ENCODE results near the gene TRAPPC8.
"Not testable (repeated sequence)": the region's sequence is repeated elsewhere in the genome, so short reads cannot be mapped to it uniquely, and the experiment has no call there.

The TRAPPC8 gene

GRCh38 chr18:31942999-31943877 lies at the start of gene TRAPPC8:
Gene TRAPPC8 (minus strand): TSS chr18:31943128. CDS start chr18:31942764, 364 bp downstream.
- DNase-seq: peak; percentile 95

GRCh38 chr18:31990823-31991222 lies 47.9 kb upstream of the TRAPPC8 start:
- DNase-seq: no peak

GRCh38 chr18:31983976-31984375 lies 41.0 kb upstream of the TRAPPC8 start:
- no peak for DNase-seq

- DNase-seq: no peak
Measured at GRCh38 chr18:31983020-31983419, 40.1 kb upstream of the TRAPPC8 start.

- DNase-seq: no peak
Measured at GRCh38 chr18:31980863-31981262, 37.9 kb upstream of the TRAPPC8 start.

- DNase-seq: no peak
Measured at GRCh38 chr18:31979714-31980113, 36.8 kb upstream of the TRAPPC8 start.

- no peak for DNase-seq
Measured at GRCh38 chr18:31978616-31979015, 35.7 kb upstream of the TRAPPC8 start.

- DNase-seq: no peak
Measured at GRCh38 chr18:31977270-31977872, 34.4 kb upstream of the TRAPPC8 start.

GRCh38 chr18:31976242-31976641 lies 33.3 kb upstream of the TRAPPC8 start:
- no peak for DNase-seq

GRCh38 chr18:31973929-31974546 lies 31.1 kb upstream of the TRAPPC8 start:
- no peak for DNase-seq

- DNase-seq: no peak
Measured at GRCh38 chr18:31970617-31971016, 27.7 kb upstream of the TRAPPC8 start.

- no peak for DNase-seq
Measured at GRCh38 chr18:31965316-31965970, 22.5 kb upstream of the TRAPPC8 start.

GRCh38 chr18:31957728-31958127 lies 14.8 kb upstream of the TRAPPC8 start:
- DNase-seq: no peak

GRCh38 chr18:31954349-31954748 lies 11.4 kb upstream of the TRAPPC8 start:
- DNase-seq: no peak

GRCh38 chr18:31953699-31954098 lies 10.8 kb upstream of the TRAPPC8 start:
- not testable (repeated sequence) for DNase-seq

- no peak for DNase-seq
Measured at GRCh38 chr18:31952223-31952622, 9.3 kb upstream of the TRAPPC8 start.

- no peak for DNase-seq
Measured at GRCh38 chr18:31950583-31950982, 7.7 kb upstream of the TRAPPC8 start.

GRCh38 chr18:31948349-31948748 lies 5.4 kb upstream of the TRAPPC8 start:
- DNase-seq: not testable (repeated sequence)

- DNase-seq: no peak
Measured at GRCh38 chr18:31946305-31947046, 3.5 kb upstream of the TRAPPC8 start.

- no peak for DNase-seq
Measured at GRCh38 chr18:31943878-31944816, 1.2 kb upstream of the TRAPPC8 start.

GRCh38 chr18:31942291-31942998 lies 483 bp downstream of the TRAPPC8 start:
- no peak for DNase-seq
